GM21786 (cell line): ENCODE data around the gene CAPRIN1.

Experiments
- ATAC-seq: cut with Tn5 transposase; IDR thresholded peaks from one replicate; pipeline ENCODE4 v1.9.1; 2021; ENCODE audit not compliant: unreplicated experiment

The CAPRIN1 gene

GRCh38 chr11:34139346-34139745, 87.8 kb downstream of the CAPRIN1 start:
- no peak for ATAC-seq

- ATAC-seq, result no peak
Measured at GRCh38 chr11:34140149-34140548, 88.6 kb downstream of the CAPRIN1 start.

- ATAC-seq, result no peak
Measured at GRCh38 chr11:34143048-34143447, 91.5 kb downstream of the CAPRIN1 start.

- ATAC-seq, result peak; percentile 62
Measured at GRCh38 chr11:34145073-34145472, 93.5 kb downstream of the CAPRIN1 start.

GRCh38 chr11:34145847-34146381, 94.4 kb downstream of the CAPRIN1 start:
- ATAC-seq, result peak; percentile 47

DNA sequence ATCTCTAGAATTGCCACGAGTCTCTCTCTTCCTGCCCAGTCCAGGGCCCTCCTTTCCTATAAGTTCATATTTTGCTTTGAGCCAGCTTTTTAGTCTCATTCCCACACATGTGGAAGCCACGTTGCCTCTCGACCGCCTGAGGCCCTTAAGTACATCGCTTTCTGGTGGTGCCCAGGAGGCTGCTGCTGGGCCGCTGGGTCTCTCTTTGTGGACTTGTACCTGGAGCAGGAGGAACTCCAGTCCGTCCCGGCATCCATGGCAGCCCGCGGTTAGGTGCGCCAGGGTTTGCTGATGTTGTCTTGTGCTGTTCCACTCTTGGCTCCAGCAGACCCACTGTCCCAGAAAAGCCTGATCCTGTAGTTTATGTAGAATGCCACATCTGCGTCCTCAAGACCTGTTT, 94.9 kb downstream of the CAPRIN1 start:
- ATAC-seq, result no peak

DNA sequence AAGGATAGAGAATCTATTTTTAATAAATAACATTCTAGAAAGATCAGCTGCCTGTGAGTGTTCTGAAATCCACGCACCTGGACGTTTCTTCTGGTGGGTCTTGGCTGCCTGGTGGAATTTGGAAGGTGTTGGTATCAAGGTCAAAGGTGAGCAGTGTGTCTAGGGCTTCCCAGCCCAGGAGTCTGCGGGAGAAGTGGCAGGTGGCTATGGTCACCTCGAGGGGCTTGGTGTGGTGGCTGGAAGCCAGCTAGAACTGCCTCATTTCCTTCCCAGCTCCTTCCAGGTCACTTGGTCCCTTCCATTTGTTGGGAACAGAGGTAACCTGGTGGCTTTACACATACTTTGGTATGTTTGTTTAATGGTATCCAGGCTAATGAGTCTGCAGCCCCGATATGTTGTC, 95.3 kb downstream of the CAPRIN1 start:
- no peak for ATAC-seq

GRCh38 chr11:34147581-34147980, 96.0 kb downstream of the CAPRIN1 start:
- no peak for ATAC-seq

- no peak for ATAC-seq
Measured at GRCh38 chr11:34148504-34149165, 97.1 kb downstream of the CAPRIN1 start.

DNA sequence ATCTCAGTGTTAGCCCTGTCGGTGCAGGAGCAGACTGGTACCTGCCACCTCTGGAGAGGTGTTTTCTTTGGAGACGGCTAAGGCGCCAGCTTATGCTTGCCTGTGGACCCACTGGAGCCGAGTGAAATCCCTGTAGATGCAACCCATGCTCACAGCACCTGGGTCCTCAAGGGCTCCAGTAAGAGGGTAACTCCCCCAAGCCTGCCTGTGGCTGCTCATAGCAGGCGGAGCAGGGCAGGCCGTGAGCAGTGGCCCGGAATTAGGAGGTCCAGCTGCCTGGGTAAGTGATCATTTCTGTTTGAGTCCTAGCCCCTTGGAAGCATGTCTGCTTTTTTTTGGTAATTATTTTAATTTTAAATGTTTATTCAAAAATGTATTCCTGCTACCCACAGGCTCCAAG, 97.7 kb downstream of the CAPRIN1 start:
- no peak for ATAC-seq

- ATAC-seq, result no peak
Measured at GRCh38 chr11:34149786-34150185, 98.3 kb downstream of the CAPRIN1 start.

GRCh38 chr11:34150494-34151151, 99.1 kb downstream of the CAPRIN1 start:
- no peak for ATAC-seq
